ENCODE data around the gene EPB41. TPM values are rescaled to one million over a fixed set of nuclear protein-coding genes. Genes with fewer than 3 reads are reported as not detected.

Gene EPB41
- total and polyA plus RNA-seq, 9 of the 15 experiments (the other 6 are each of a cell fraction or from before 2014, with no cell fraction given), result 3.7 to 213 (median 141) TPM

- TF ChIP-seq ESRRA (IDR thresholded peaks at IDR 0.05; ENCODE audit: borderline replicate concordance, low read depth), result peak; percentile 75; the same call in 1 of the 2 replicates
- 0 out of 6 replicates have a peak, but pooled peaks of 1 of the 3 experiments have one; percentile 25 for TF ChIP-seq ZBTB11 (CRISPR knock-in tag; IDR thresholded peaks at IDR 0.05)
- peak; percentile 96 to 97 for TF ChIP-seq KDM1A (IDR thresholded peaks at IDR 0.05)
- peak; percentile 16; the same call in 1 of the 2 replicates for TF ChIP-seq FOXJ2 (tag; IDR thresholded peaks at IDR 0.05)
- TF ChIP-seq ZNF644 (tag; IDR thresholded peaks at IDR 0.05; ENCODE audit: low read depth), result peak; percentile 61; the same call in 1 of the 2 replicates
- TF ChIP-seq PTRF (tag; IDR thresholded peaks at IDR 0.05), result no peak
- peak; percentile 53 for TF ChIP-seq AFF1 (IDR thresholded peaks at IDR 0.05; ENCODE audit: low read depth in 1 of 2, partially characterized antibody in 2 of 2)
- 0 out of 2 replicates have a peak, but pooled peaks have one; percentile 28 for TF ChIP-seq MYC (IDR thresholded peaks at IDR 0.05; ENCODE audit: low read depth, low read length)
- no peak for TF ChIP-seq MYC (CRISPR knock-in tag; IDR thresholded peaks at IDR 0.05; ENCODE audit: borderline replicate concordance, low read depth)
- TF ChIP-seq PYGO2 (tag; IDR thresholded peaks at IDR 0.05), result peak; percentile 54; the same call in 1 of the 2 replicates
- 0 out of 4 replicates have a peak, but pooled peaks of 1 of the 2 experiments have one; percentile 26 for TF ChIP-seq RAD21 (CRISPR knock-in tag; conservative IDR thresholded peaks at IDR 0.05 in 1 of 2, IDR thresholded peaks at IDR 0.05 in 1 of 2)
- TF ChIP-seq HDAC1 (IDR thresholded peaks at IDR 0.05), result peak; percentile 22 to 91; a peak in 3 of 4 replicates
- TF ChIP-seq DACH1 (IDR thresholded peaks at IDR 0.05; ENCODE audit: partially characterized antibody), result peak; percentile 75
- 0 out of 2 replicates have a peak, but pooled peaks have one; percentile 31 for TF ChIP-seq ATF4 (CRISPR knock-in tag; IDR thresholded peaks at IDR 0.05)
- TF ChIP-seq CEBPG (CRISPR knock-in tag; IDR thresholded peaks at IDR 0.05), result no peak
- TF ChIP-seq CEBPG (tag; conservative IDR thresholded peaks at IDR 0.05 in 1 of 2, IDR thresholded peaks at IDR 0.05 in 1 of 2), result no peak
- TF ChIP-seq PHB2 (IDR thresholded peaks at IDR 0.05; ENCODE audit: low read depth), result 0 out of 2 replicates have a peak, but pooled peaks have one; percentile 19
- 0 out of 2 replicates have a peak, but pooled peaks have one; percentile 37 for TF ChIP-seq SMAD3 (CRISPR knock-in tag; conservative IDR thresholded peaks at IDR 0.05)
- no peak for TF ChIP-seq SIN3A (IDR thresholded peaks at IDR 0.05; ENCODE audit: borderline replicate concordance in 2 of 2, control insufficient read depth in 1 of 2, low read depth in 2 of 2, low read length in 2 of 2)
These were observed 118.5 kb downstream of the EPB41 start (continued) for GRCh38 chr1:29032841-29033240.
